ENCODE data around the gene PGLYRP2.

Gene PGLYRP2

GRCh38 chr19:15456871-15457700 lies 22.2 kb downstream of the PGLYRP2 start:
- no peak for DNase-seq (ENCODE audit: extremely low read depth in 1 of 2, low read depth in 1 of 2)

DNA sequence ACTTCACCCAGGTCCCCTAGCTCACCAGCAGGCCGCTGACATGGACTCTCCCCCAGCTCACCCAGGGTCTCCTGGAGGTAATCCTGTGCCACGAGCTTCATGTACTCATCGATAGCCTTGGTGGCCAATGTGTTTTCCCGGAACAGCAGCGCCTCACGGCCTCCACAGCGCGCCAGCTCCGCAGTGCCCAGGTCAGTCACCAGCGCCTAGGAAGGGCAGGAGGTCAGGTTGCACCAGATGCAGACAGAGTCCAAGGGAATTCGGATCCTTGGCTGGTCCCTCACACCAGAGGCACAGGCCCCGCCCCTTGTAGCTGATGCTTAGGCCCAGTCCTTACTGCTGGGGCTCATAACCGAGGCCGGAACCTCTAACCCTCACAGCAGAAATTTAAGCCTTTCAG lies 22.9 kb downstream of the PGLYRP2 start:
- no peak for DNase-seq (ENCODE audit: extremely low read depth in 1 of 2, low read depth in 1 of 2)

DNA sequence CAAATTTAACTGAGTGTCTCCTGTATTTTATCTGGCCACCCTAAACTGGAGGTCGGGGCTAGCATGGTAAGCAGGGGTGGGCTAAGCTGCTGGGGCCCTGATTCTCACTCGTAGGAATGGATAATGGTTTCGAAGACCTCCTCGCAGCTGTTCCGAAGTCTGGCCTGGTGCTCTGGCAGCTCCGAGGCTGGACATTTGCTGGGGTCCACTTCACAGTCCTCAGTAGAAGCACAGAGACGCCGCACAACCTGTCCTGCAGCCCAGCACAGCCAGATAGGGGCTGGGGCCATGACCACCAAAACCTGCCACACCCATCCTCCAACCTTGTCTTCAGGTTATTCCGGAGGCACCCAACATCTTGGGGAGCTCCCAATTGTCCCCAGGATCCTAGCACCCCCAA lies 23.3 kb downstream of the PGLYRP2 start:
- DNase-seq (ENCODE audit: extremely low read depth in 1 of 2, low read depth in 1 of 2) = no peak

- DNase-seq (ENCODE audit: extremely low read depth in 1 of 2, low read depth in 1 of 2) = no peak
Observed at GRCh38 chr19:15453906-15454860, 25.1 kb downstream of the PGLYRP2 start.

- no peak for DNase-seq (ENCODE audit: extremely low read depth in 1 of 2, low read depth in 1 of 2)
Observed at GRCh38 chr19:15453091-15453578, 26.2 kb downstream of the PGLYRP2 start.

- DNase-seq (ENCODE audit: extremely low read depth in 1 of 2, low read depth in 1 of 2) = no peak
Observed at GRCh38 chr19:15452111-15453047, 26.9 kb downstream of the PGLYRP2 start.

GRCh38 chr19:15450528-15450890 lies 28.8 kb downstream of the PGLYRP2 start:
- DNase-seq (ENCODE audit: extremely low read depth in 1 of 2, low read depth in 1 of 2) = no peak

- DNase-seq (ENCODE audit: extremely low read depth in 1 of 2, low read depth in 1 of 2) = peak; percentile 49 to 81
Observed at GRCh38 chr19:15449620-15450527, 29.4 kb downstream of the PGLYRP2 start, which contains the start of gene WIZ. Gene WIZ, minus strand, starts transcription at chr19:15449956. Its CDS starts 1,649 bp downstream, at chr19:15448307.

GRCh38 chr19:15448778-15449619 lies 30.3 kb downstream of the PGLYRP2 start:
- DNase-seq (ENCODE audit: extremely low read depth in 1 of 2, low read depth in 1 of 2) = no peak

DNA sequence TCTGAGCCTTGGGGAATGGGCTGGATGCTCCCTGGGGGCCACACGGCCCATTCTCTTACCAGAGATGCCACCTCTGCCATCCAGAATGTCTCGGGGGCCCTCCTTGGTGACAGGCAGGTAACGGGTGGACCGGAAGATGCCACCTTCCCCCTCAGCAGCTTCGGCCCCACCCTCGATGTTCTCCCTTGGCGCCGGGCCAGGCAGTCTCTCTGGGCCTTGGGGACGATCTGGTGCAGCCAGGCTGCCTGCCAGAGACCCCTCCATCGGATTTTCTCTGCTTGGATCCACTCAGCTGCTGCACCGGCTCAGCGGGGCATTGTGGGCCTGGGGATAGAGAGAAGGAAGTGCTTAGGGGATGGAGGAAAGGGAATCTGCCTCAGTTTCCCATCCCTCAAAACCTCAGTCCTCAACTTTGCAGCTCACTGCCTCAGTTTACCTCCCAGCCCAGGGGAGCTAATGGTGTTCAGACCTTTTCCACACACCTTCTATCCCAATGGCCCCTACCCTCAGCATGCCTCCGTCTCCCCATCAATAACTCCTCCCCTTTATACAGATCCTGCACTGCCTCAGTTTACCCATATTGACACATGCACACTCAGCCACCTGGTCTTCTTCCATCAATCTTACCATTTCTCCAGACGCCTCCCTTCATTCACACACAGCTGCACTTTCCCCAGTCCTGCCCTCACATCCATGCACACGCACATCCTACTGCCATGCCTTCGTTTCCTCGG lies 31.1 kb downstream of the PGLYRP2 start:
- no peak for DNase-seq (ENCODE audit: extremely low read depth in 1 of 2, low read depth in 1 of 2)

GRCh38 chr19:15447057-15447456 lies 32.2 kb downstream of the PGLYRP2 start:
- no peak for DNase-seq (ENCODE audit: extremely low read depth in 1 of 2, low read depth in 1 of 2)

GRCh38 chr19:15445807-15446376 lies 33.4 kb downstream of the PGLYRP2 start:
- DNase-seq (ENCODE audit: extremely low read depth in 1 of 2, low read depth in 1 of 2) = no peak

DNA sequence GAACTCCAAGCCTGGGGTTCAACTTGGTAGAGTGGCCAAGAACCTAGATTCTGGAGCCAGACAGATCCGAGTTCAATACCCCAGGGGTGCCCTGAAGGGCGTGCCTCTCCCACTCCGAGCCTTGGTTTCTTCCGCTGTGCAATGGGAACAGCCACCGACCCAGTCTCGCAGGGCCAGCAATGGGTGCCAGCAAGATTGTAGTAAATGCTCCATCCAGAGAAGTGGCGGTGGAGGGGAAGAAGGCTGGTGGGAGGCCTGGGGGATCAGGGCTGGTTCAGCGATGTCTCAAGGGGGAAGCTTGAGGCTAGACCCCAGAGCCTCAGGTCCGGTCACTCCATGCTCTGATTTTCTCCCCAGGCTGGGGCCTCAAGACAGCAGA lies 34.1 kb downstream of the PGLYRP2 start:
- no peak for DNase-seq (ENCODE audit: extremely low read depth in 1 of 2, low read depth in 1 of 2)

DNA sequence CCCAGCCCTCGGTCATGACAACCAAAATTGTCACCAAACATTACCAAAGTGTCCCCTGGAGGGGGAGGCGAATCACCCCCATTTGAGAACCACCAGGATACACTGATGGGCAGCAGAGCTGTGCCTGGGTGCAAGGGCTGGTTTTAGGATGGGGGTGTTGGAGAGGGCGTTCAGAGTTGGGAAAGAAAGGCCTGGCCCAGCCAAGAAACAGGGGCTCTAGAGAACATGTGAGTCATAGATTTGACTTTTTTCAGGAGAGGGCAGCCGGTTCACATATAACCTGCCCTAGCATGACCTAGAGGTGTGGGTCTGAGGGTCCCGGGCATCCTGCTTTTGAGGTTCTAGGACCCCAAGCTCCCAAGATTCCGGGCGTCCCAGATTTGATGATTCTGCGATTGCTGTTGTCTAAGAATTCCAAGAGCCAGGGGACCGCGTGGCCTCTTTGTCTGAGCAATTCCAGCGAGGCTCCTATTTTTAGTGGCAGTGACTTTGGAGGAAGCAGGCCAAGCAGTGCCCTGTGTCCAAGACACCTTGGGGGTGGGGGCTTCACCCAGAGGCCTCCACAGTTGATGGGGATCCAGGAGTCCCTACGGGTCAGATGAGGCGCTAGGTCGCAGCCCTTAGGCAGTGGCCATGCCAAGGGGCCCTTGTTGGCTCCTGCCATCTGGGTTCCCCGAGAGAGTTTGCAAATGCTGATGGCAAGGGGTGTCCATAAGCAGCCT lies 34.6 kb downstream of the PGLYRP2 start:
- DNase-seq (ENCODE audit: extremely low read depth in 1 of 2, low read depth in 1 of 2) = no peak

- DNase-seq (ENCODE audit: extremely low read depth in 1 of 2, low read depth in 1 of 2) = no peak
Observed at GRCh38 chr19:15443838-15444237, 35.5 kb downstream of the PGLYRP2 start.

DNA sequence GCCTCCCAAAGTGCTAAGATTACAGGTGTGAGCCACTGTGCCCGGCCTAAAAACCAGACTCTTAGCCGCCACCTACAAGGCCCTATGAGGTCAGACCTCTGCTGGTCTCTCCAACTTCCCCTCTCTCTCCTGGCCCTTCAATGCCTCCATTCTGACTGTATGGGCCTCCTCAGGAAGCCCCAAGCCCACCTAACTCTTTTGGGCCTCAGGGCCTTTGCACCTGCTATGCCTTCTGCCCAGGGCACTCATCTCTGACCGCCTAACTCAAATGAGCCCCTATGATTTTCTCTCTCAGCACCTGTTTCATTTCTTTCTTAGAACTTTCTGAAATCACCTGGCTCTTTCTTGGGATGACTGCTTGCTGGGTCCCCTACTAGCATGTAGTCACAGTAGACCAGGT lies 36.0 kb downstream of the PGLYRP2 start:
- DNase-seq (ENCODE audit: extremely low read depth in 1 of 2, low read depth in 1 of 2) = no peak
